ENCODE data around the gene UTP25.
A peak's percentile ranks its signal among the peaks of the same experiment; 100 is the strongest.
"Not testable (repeated sequence)": the region's sequence is repeated elsewhere in the genome, so short reads cannot be mapped to it uniquely, and the experiment has no call there.

Gene UTP25

GRCh38 chr1:209827384-209828262, at the start of gene UTP25:
Gene UTP25 (plus strand): TSS chr1:209827972. CDS start chr1:209828064, 92 bp downstream.
- peak; percentile 92 to 95 for DNase-seq

DNA sequence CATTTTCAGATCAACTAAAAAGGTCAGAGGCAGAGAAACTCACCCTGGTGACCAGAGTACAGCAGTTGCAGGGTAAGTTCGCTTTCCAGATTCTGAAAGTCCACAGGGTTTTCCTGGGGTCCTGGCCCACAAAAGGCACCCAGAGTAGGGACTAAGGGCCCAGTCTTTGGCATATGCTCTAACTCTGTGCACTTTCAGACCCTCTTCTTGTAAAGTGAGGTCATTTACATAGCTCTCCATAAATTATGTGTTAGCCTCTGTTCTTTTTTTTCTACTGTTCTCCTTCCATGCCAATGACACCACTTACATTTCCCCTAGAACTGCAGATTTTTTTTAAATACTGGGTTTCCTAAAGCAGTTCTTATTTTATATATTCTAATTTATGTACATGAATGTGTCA, 49.7 kb upstream of the UTP25 start:
- DNase-seq, result no peak

DNA sequence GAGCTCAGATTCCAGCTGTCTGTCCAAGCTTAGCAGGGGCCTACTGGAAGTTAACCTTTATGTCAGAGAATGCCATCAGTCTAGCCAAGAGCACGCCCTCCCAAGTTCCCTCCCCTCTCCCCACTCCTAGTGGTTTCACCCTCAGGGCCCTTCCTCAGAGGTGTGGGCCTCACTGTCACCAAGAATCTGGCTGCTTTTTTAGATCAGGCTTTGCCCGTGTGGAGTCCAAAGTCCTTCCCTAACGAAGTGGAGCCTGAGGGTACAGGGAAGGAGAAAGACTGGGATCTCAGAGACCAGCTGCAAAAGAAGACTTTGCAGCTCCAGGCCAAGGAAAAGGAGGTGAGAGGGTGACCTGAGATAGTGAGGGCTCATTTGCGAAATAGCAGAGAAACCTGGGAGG, 47.5 kb upstream of the UTP25 start:
- no peak for DNase-seq

DNA sequence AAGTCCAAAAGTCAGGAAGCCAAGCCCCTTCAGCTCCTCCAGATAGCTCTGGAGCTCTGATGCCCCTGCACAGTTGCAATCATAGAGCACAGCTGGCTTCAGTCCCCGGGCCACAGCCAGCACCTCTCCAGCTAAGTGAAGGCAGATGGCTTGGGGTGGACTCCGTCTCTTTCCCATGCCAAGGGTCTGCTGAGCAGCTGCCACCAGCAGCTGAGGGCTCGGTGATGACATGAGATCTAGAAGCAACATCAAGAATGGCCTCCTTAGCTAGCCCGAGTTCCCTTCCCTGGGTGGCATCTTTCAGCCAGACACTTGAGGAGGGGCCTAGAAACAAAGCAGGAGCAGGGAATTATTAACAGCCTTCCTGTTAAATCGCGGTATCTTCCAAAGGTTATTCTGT, 44.4 kb upstream of the UTP25 start:
- DNase-seq, result no peak

DNA sequence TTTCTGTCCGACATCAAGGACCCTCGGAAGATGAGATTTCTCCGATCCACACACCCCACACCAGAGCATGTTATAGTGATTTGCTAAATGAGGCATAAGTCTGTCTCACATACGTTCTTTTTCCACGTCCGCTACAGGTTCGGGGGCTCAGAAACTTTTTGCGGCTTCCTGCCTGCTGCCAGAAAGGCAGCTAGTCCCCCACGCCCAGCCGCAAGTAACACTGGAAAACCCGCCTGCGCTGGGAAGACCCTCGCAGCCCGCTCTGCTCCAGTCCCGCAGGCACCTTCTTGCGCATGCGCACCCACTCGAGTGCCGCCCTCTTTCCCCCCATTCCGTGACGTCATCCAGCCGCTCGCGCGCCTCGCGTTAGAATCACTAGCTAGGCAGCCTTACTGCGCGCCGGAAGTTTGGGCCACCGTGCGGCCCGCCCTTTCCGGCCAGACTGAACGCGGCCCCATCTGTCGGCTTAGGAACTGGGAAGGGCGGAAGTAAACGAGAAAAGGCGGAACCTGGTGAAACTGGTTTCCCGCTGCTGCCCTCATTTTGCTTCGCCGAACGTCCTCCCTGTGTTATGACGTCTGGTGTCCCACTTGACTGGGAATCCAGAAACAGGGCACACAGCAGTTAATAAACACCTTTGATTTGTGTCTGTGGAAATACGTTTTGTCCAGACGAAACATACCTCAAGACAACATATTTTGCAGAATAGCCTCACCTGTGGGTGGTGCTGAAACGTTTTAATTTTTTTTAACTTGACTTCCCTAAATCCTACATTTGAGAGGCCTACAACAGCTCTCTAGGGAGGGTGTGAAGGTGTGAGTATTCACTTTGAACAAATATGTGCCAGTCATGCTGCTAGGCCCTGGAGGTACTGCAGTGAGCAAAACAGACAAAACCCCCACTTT, 43.3 kb upstream of the UTP25 start, which contains the start of gene C1orf74:
TSS of gene C1orf74 (minus strand) at position 295 of the 905 bp plus-strand sequence. CDS start 925 bp downstream, outside the sequence.
- DNase-seq, result peak; percentile 98

- no peak for DNase-seq
Observed at GRCh38 chr1:209785592-209785991, 42.2 kb upstream of the UTP25 start.

DNA sequence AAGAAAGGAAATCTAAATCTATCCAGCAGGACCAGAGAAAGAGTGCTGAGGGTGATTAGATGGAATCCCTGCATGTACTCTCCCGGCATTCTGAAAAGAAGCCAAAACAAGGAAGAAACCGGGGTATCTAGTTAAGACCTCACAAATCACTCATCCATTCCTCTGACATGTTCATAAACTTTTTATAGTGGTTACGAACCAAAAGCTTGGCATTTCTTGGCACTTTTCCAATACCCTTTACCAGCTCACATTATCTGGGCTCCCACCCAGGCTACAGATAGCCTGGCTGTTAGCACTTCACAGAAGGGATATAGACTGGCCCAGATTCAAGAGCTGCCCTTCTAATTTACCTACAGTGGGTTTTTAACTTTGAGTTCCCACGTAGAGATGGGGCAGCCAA, 41.6 kb upstream of the UTP25 start:
- DNase-seq, result no peak

DNA sequence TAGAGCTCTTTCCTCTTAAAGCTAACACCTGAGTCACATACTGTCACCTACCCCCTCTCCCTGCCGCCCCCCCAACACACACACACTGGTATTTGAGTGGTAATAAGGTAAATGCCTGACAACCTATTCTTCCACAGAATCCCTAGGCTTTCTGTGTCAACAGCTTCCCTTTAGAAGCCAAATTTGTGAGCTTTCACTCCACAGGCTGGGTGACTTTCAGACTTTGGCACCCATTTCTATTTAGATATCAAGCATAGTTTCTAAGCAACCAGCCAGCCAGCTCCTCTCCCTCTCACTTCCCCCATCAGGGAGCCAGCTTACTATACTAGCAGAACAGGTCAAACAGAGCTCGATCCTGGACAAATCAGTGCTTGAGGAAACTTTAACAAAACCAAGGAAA, 40.2 kb upstream of the UTP25 start:
- no peak for DNase-seq

DNA sequence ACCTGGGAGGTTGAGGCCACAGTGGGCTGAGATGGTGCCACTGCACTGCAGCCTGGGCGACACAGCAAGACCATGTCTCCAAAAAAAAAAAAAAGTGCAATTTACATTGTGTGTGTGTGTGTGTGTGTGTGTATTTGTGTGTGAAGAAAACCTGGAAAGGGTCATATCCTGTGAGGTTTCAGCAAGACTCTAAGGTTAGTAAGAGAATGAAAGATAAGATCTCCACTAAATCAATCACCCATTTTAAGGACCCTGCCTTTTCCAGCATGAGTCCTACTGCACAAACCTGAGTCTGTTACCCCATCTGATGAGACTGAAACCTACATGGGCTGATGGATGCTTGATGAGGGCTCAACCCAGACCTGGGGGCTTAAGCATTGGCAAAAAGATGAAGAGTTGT, 38.5 kb upstream of the UTP25 start:
- DNase-seq, result no peak

DNA sequence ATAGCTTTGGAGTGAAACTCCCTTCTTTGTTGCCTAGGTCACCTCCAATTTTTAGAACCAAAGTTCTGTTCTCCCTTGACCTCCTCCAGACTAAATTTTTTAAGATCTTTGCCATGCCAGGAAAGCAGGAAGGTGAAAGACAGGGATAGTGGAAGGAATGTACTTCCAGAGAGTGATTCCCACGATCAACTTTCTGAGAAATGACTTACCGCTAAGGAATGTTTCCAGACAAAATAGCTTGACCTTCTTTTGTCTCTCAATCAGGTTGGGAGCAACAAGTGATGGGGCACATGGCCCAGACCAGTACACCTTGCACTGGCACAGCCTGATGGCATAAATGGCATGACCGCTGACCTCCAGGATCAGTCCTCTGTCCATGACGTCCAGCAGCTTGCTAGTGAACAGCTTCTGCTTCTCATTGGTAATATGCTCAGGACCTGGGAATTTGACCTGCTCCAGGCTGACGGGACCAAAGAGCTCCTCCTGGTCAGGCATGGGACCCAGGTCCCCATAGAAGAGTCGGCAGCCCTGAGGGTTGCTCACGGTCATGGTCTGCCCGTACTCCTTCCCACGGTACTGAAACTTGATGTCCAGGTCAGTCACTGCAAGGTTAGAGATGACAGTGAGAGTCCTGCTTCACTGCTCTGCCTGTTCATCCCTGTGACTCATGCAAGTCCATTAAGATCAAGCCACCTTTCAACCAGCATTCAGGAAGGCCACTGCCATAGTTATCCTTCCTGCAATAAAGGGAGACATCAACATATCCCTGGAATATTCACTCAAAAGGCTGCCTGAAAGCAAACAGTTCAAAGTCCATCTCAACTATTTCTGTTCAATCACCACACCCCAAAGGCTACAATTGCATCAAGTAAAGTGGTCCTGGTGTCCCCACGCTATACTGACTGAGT, 37.2 kb upstream of the UTP25 start:
- DNase-seq, result no peak

DNA sequence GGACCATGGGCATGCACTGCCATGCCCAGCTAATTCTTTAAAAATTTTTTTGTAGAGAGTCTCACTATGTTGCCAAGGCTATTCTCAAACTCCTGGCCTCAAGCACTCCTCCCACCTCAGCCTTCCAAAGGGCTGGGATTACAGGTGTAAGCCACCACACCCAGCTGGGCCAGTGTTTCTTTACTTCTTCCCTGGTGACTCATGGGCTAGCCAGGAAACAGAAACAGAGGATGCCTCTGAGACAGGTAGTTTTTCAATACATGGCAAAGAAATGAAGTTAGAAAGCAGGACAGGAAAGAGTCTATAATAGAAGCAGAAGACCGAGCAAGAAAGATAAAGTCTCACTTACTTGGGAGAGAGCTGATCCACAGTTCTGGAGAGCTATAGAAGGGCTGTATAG, 35.9 kb upstream of the UTP25 start:
- DNase-seq, result no peak

DNA sequence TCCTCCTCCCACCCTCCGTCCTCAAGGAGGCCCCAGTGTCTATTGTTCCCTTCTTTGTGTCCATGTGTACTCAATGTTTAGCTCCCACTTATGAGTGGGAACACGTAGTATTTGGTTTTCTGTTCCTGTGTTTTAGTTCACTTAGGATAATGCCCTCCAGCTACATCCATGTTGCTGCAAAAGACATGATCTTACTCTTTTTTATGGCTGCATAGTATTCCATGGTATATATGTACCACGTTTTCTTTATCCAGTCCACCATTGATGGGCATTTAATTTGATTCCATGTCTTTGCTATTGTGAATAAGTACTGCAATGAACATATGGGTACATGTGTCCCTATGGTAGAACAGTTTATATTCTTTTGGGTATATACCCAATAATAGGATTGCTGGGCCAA, 34.1 kb upstream of the UTP25 start:
- not testable (repeated sequence) for DNase-seq

GRCh38 chr1:209797978-209798639, 29.7 kb upstream of the UTP25 start:
- no peak for DNase-seq

- DNase-seq, result no peak
Observed at GRCh38 chr1:209800984-209801834, 26.6 kb upstream of the UTP25 start.

DNA sequence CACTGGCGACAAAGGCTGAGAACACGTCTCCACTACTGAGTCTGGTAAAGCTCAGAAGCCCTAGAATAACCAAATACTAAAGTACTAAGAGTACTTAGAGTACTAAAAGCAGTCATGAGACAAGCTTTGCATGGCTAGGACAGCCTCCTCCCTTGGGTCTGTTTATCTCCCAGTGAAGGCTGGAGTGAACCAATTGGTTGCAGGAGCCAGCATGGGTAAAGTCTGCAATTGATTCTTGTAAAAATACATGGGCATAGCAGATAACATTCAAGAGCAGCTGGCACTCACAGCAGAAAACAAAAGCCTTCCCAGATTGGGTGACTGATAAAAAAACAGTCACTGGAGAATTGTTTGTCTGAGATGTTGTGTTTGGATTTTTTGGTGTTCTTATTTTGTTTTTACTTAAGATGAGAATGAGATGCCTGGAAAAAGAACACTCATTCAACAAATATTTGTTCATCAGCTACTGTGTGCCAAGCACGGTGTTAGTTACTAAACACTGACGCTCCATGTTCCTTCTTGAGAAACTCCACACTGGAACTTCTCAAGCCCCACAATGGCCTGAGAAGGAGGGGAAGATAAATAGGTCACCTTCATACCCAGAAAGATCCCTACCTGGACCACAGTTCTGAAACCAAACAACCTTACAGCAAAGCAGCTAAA, 25.5 kb upstream of the UTP25 start:
- DNase-seq, result no peak

DNA sequence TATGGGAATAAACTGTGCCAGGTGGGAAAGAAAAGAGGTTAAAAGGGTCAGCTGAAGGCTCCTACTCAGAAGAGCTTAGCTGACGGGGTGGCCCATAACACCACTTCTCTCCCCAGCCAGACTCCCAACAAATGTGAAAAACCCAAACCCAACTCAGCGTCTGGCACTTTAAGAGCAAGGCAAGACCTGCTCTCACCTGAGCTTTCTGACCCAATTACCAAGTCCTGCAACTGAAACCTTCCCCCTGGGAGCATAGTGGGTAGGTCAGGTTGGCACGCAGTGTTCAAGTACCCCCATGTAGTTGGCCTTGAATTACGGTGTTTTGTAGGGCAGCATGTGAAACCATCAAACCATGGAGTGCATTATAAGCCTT, 25.0 kb upstream of the UTP25 start:
- DNase-seq, result no peak

DNA sequence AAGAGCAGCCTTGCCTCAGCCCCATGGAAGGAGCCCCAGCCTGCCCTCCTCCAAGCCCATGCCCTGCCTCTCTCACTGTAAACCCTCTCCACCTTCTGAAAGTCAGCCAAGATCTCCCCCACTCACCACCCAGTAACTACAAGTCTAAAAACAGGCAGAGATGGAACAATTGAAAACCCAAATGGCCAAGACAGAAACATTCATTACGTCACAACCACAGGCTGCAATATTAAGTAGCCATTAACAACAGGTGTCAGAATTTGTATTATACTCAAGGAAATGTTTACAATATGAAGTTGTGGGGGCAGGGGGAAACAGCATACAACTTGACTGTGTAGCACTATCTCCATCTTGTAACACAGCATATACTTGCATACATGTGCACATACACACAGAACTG, 24.2 kb upstream of the UTP25 start:
- no peak for DNase-seq

GRCh38 chr1:209805341-209805781, 22.4 kb upstream of the UTP25 start:
- DNase-seq, result no peak

DNA sequence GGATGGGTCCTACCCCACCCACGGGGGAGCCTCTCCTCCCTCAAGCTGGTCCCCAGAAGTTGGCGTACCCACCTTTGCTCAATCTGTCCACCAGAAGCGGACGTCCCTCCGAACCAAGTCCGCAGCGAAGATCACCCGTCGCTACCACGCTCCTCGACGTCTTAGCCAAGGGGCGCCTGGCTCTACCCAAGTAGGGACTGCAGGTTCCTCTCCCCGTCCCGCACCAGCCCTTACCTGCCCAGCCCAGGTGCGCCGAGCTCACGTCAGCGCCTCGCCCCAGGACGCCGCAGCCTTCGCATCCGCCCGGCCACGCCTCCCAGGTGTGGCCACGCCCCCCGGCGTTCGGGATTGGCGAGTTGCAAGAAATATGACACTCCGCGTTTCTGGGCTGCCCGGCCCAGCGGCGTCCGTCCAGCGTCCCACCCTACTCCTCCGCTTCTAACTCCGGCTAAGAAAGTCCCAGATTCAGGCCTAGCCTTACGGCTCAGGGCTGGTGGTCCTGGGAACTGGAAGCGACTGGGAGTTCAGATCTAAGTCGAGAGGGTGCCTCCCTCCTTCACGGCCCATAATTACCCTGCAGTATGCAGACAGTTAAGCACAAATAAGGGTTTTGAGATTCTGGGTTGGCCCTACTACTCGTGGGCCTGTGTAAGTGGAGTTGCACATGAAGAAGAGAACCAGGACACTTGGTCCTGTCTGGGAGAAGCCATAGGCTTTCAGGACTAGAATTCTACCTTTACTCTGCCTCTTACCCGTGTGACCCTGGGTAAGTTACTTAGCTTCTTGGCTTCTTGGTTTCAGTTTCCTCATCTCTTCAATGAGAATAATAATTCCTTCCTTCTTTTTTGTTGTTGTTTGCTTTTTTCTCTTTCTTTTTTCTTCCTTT, 21.7 kb upstream of the UTP25 start, which contains the start of gene IRF6:
TSS of gene IRF6 (minus strand) at position 268 of the 886 bp plus-strand sequence. CDS start 4,729 bp downstream, outside the sequence.
- DNase-seq, result peak; percentile 73 to 83
